Islet precursor cell (in vitro differentiated cells): ENCODE data around the gene KMT2C.
"Not testable (repeated sequence)": the region's sequence is repeated elsewhere in the genome, so short reads cannot be mapped to it uniquely, and the experiment has no call there.

Experiments used
- DNase-seq: peaks from one replicate; pipeline ENCODE4 v3.0.0-alpha.2; 2018

Gene KMT2C

GRCh38 chr7:152441168-152441567, 5.4 kb upstream of the KMT2C start:
- DNase-seq = not testable (repeated sequence)

GRCh38 chr7:152438017-152438416, 2.2 kb upstream of the KMT2C start:
- DNase-seq = not testable (repeated sequence)

GRCh38 chr7:152436931-152437575, 1.2 kb upstream of the KMT2C start:
- not testable (repeated sequence) for DNase-seq

GRCh38 chr7:152436111-152436930, 518 bp upstream of the KMT2C start:
- DNase-seq = peak; percentile 97

GRCh38 chr7:152434511-152435383, 1.1 kb downstream of the KMT2C start:
- peak; percentile 60 for DNase-seq

GRCh38 chr7:152433721-152434490, 1.9 kb downstream of the KMT2C start:
- DNase-seq = not testable (repeated sequence)

GRCh38 chr7:152432735-152433134, 3.1 kb downstream of the KMT2C start:
- DNase-seq = peak; percentile 11

GRCh38 chr7:152430854-152431253, 4.9 kb downstream of the KMT2C start:
- no peak for DNase-seq

- DNase-seq = not testable (repeated sequence)
Observed at GRCh38 chr7:152430118-152430517, 5.7 kb downstream of the KMT2C start.

GRCh38 chr7:152424348-152425108, 11.3 kb downstream of the KMT2C start:
- DNase-seq = no peak

- no peak for DNase-seq
Observed at GRCh38 chr7:152423991-152424347, 11.8 kb downstream of the KMT2C start.

- not testable (repeated sequence) for DNase-seq
Observed at GRCh38 chr7:152423171-152423570, 12.6 kb downstream of the KMT2C start.

- not testable (repeated sequence) for DNase-seq
Observed at GRCh38 chr7:152420950-152421349, 14.9 kb downstream of the KMT2C start.

GRCh38 chr7:152419473-152420429, 16.1 kb downstream of the KMT2C start:
- DNase-seq = no peak

- no peak for DNase-seq
Observed at GRCh38 chr7:152414779-152415178, 21.0 kb downstream of the KMT2C start.

GRCh38 chr7:152411389-152411788, 24.4 kb downstream of the KMT2C start:
- DNase-seq = peak; percentile 67

- DNase-seq = no peak
Observed at GRCh38 chr7:152406491-152406890, 29.3 kb downstream of the KMT2C start.

- not testable (repeated sequence) for DNase-seq
Observed at GRCh38 chr7:152406030-152406429, 29.8 kb downstream of the KMT2C start.

- DNase-seq = no peak
Observed at GRCh38 chr7:152403726-152404125, 32.1 kb downstream of the KMT2C start.
